MCF 10A (cell line): Measurements from ENCODE around the gene TES. TPM values are rescaled to one million over a fixed set of nuclear protein-coding genes. Genes with fewer than 3 reads are reported as not detected.

Source experiments
- BruUV-seq: library from RNA; stranded (reverse); fragments of 400-500 nt; replicated peaks from 2 replicates; lab custom pipeline; 2021; lab: Mats Ljungman, UMichigan
- CTCF ChIA-PET: fragments of 300-600 bp; sonication (Branson Sonifier 250); formaldehyde crosslinking; extraction: SDS; loops from one replicate; lab custom pipeline; 2021; ENCODE audit warnings: antibody characterized with exemption, inconsistent platforms; lab: Yijun Ruan, JAX
- POLR2A ChIA-PET: fragments of 300-600, 350-650 bp; sonication (Branson Sonifier 250); formaldehyde crosslinking; extraction: SDS; loops from one replicate; lab custom pipeline; 2020; ENCODE audit warnings: antibody characterized with exemption, inconsistent platforms; lab: Yijun Ruan, JAX
- DNase-seq: peaks from one replicate; pipeline ENCODE4 v3.0.0-alpha.2; 2018; ENCODE audit not compliant: unreplicated experiment
- H3K27ac Mint-ChIP-seq: one replicate; pipeline ENCODE4 v1.8.0; 2022; ENCODE audit warnings: mild to moderate bottlenecking, low read depth, mixed read lengths; ENCODE audit not compliant: unreplicated experiment
- H3K27me3 Mint-ChIP-seq: one replicate; pipeline ENCODE4 v1.8.0; 2022; ENCODE audit warnings: mixed read lengths; ENCODE audit not compliant: insufficient read depth, unreplicated experiment
- H3K36me3 Mint-ChIP-seq: one replicate; pipeline ENCODE4 v1.8.0; 2022; ENCODE audit warnings: mild to moderate bottlenecking, moderate library complexity, mixed read lengths; ENCODE audit not compliant: insufficient read depth, unreplicated experiment
- H3K4me1 Mint-ChIP-seq: one replicate; pipeline ENCODE4 v1.8.0; 2022; ENCODE audit warnings: mixed read lengths; ENCODE audit not compliant: insufficient read depth, unreplicated experiment
- H3K4me3 Mint-ChIP-seq: one replicate; pipeline ENCODE4 v1.8.0; 2022; ENCODE audit warnings: mild to moderate bottlenecking, moderate library complexity, mixed read lengths; ENCODE audit not compliant: unreplicated experiment
- H3K9me3 Mint-ChIP-seq: one replicate; pipeline ENCODE4 v1.8.0; 2022; ENCODE audit warnings: mixed read lengths; ENCODE audit not compliant: unreplicated experiment
- intact Hi-C: fragments of 100-400 bp; cut with micrococcal nuclease; formaldehyde crosslinking; loops from 2 replicates; pipeline ENCODE4 v1.14.1; 2022
- total RNA-seq: library from RNA; stranded (reverse); gene quantifications from 2 replicates; pipeline ENCODE4 v1.2.3, GENCODE V29; 2022
- TF ChIP-seq, protein P1 (sequence below): fragments of 200-600 bp; IDR thresholded peaks from one replicate; pipeline ENCODE4 v1.8.0; 2022; ENCODE audit warnings: antibody characterized with exemption, mild to moderate bottlenecking; ENCODE audit not compliant: unreplicated experiment

Gene TES
- total RNA-seq, 1 experiment from 2014 or later = 162 TPM

DNA sequence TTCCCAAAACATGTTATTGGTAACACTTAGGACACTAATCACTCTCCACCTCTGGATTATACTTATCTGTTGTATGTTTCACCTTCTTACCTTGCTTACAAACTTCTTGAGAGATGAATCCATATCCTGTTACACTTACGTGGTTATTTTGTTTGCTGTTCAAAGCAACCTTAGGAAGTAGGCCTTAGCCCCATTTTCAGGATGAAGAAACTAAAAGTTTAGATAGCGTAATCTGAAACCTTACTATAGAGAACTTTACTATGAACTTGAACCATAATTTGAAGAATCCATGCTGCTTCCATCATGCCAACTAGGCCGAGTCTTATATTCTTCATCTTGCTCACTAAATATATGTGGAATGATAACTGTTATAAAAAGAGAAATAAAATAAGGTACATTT lies 4.6 kb downstream of the TES start:
- Mint-ChIP-seq H3K4me3 (no peak overlapping the region), H3K9me3 (no peaks in the 10 kb centered on the region), H3K4me1 (peaks cover 32% of the 10 kb centered on the region), H3K27me3 (no peaks in the 10 kb centered on the region), H3K27ac (peak overlapping the region; percentile 98), H3K36me3 (peaks cover 21% of the 10 kb centered on the region)
- ChIA-PET POLR2A (interaction anchor here (4.9 kb wide), 1 partner anchor 16 kb away, joined by 63 read pairs; no protein-coding TSS in a partner anchor), CTCF (interaction anchor here (1.0 to 3.5 kb wide), 2 partner anchors 21 to 41 kb away, joined by 7 to 15 read pairs; no protein-coding TSS in a partner anchor)
- no peak for DNase-seq
- TF ChIP-seq, protein P1, sequence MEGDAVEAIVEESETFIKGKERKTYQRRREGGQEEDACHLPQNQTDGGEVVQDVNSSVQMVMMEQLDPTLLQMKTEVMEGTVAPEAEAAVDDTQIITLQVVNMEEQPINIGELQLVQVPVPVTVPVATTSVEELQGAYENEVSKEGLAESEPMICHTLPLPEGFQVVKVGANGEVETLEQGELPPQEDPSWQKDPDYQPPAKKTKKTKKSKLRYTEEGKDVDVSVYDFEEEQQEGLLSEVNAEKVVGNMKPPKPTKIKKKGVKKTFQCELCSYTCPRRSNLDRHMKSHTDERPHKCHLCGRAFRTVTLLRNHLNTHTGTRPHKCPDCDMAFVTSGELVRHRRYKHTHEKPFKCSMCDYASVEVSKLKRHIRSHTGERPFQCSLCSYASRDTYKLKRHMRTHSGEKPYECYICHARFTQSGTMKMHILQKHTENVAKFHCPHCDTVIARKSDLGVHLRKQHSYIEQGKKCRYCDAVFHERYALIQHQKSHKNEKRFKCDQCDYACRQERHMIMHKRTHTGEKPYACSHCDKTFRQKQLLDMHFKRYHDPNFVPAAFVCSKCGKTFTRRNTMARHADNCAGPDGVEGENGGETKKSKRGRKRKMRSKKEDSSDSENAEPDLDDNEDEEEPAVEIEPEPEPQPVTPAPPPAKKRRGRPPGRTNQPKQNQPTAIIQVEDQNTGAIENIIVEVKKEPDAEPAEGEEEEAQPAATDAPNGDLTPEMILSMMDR = no peak
- no TSS peak for BruUV-seq
- intact Hi-C loops = no loop called here

- TF ChIP-seq, protein P1 = no peak
- ChIA-PET CTCF (interaction anchor here (1.0 to 3.5 kb wide), 4 partner anchors 20 to 49 kb away, joined by 3 to 15 read pairs (median 6); no protein-coding TSS in a partner anchor), POLR2A (interaction anchor here (0.6 to 4.9 kb wide), 5 partner anchors 10 to 39 kb away, joined by 3 to 63 read pairs (median 11); no protein-coding TSS in a partner anchor)
- Mint-ChIP-seq H3K4me1 (peaks cover 32% of the 10 kb centered on the region), H3K9me3 (no peaks in the 10 kb centered on the region), H3K36me3 (peaks cover 16% of the 10 kb centered on the region), H3K27ac (no peak overlapping the region), H3K4me3 (no peak overlapping the region), H3K27me3 (no peaks in the 10 kb centered on the region)
- intact Hi-C loops = no loop called here
- DNase-seq = no peak
- no TSS peak for BruUV-seq
Measured at GRCh38 chr7:116215551-116215950, 5.2 kb downstream of the TES start.

DNA sequence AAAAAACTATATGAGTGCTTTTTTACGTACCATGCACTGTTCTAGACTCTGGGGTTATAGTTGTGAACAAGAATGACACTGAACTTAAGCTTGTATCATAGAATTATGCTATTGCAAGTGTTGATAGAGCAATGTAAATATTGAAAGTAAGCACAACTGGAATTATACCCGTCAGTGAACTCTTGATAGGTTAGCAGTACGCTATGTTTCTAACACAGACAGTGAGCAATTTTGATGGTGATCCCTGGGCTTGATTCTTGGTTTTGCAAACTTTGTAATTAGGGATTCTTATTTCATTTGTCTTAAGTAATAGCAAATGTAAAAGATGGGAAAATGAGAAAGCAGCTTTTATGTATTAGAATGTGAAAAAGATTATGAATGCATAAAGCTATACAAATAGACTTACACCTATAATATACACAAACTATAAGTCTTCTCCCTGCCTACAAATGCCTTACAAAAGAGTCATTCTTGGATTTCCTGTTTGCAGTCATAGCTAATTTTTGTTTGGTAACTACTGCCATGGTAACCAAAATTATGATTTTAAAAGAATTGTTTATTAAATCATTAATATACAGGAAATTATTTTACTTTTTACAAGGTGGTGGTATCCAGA lies 6.7 kb downstream of the TES start:
- no peaks in the 10 kb centered on the region for H3K27me3 Mint-ChIP-seq
- H3K27ac Mint-ChIP-seq = no peak overlapping the region
- H3K4me3 Mint-ChIP-seq = no peak overlapping the region
- ChIA-PET CTCF (interaction anchor here (0.6 to 3.5 kb wide), 7 partner anchors 8 to 118 kb away, joined by 3 to 15 read pairs (median 6); no protein-coding TSS in a partner anchor), POLR2A (interaction anchor here (1.1 to 4.9 kb wide), 10 partner anchors 9 to 457 kb away, joined by 3 to 63 read pairs (median 8); no protein-coding TSS in a partner anchor)
- no peak for DNase-seq
- TF ChIP-seq, protein P1 = no peak
- H3K4me1 Mint-ChIP-seq = peaks cover 37% of the 10 kb centered on the region
- intact Hi-C loops = no loop called here
- peaks cover 6% of the 10 kb centered on the region for H3K36me3 Mint-ChIP-seq
- no TSS peak for BruUV-seq
- no peaks in the 10 kb centered on the region for H3K9me3 Mint-ChIP-seq

- Mint-ChIP-seq H3K4me1 (peaks cover 37% of the 10 kb centered on the region), H3K27me3 (no peaks in the 10 kb centered on the region), H3K9me3 (no peaks in the 10 kb centered on the region), H3K27ac (peak overlapping the region; percentile 81), H3K36me3 (peaks cover 6% of the 10 kb centered on the region), H3K4me3 (no peak overlapping the region)
- BruUV-seq = no TSS peak
- DNase-seq = peak; percentile 62
- CTCF ChIA-PET = interaction anchor here (0.9 to 3.5 kb wide), 5 partner anchors 13 to 45 kb away, joined by 3 to 15 read pairs (median 7); no protein-coding TSS in a partner anchor
- POLR2A ChIA-PET = interaction anchor here (1.1 to 4.9 kb wide), 8 partner anchors 8 to 456 kb away, joined by 3 to 63 read pairs (median 10); no protein-coding TSS in a partner anchor
- intact Hi-C loops = no loop called here
- TF ChIP-seq, protein P1 = no peak
Measured at GRCh38 chr7:116218051-116218645, 7.8 kb downstream of the TES start.
